Measurements from ENCODE around the gene E2F3. TPM values are rescaled to one million over a fixed set of nuclear protein-coding genes. Genes with fewer than 3 reads are reported as not detected.

Gene E2F3
- total RNA-seq, 1 donor from 2014 or later, result 3.1 TPM

GRCh38 chr6:20427856-20428255, 26.2 kb downstream of the E2F3 start:
- Histone ChIP-seq H3K9me3 (ENCODE audit: control insufficient read depth in 3 of 3, low read length in 3 of 3) (no peaks in the 10 kb centered on the region), H3K27ac (ENCODE audit: low read depth, low read length) (no peak overlapping the region), H3K27me3 (ENCODE audit: control insufficient read depth in 3 of 3, insufficient read depth in 3 of 3, low read length in 3 of 3) (no peaks in the 10 kb centered on the region), H3K4me3 (ENCODE audit: low read length in 3 of 3) (no peak overlapping the region), H3K9ac (ENCODE audit: low read depth in 1 of 3, low read length in 3 of 3) (no peak overlapping the region), H3K36me3 (ENCODE audit: control insufficient read depth in 3 of 3, insufficient read depth in 3 of 3, low read length in 3 of 3) (peaks cover 0 to 3% (median 3%) of the 10 kb centered on the region in 3 donors), H3K4me1 (ENCODE audit: control insufficient read depth in 3 of 3, insufficient read depth in 3 of 3, low read length in 3 of 3) (peaks cover 6 to 25% (median 20%) of the 10 kb centered on the region in 3 donors)

- no peak overlapping the region for H3K4me3 ChIP-seq (ENCODE audit: low read length in 3 of 3)
- no peaks in the 10 kb centered on the region for H3K9me3 ChIP-seq (ENCODE audit: control insufficient read depth in 3 of 3, low read length in 3 of 3)
- H3K4me1 ChIP-seq (ENCODE audit: control insufficient read depth in 3 of 3, insufficient read depth in 3 of 3, low read length in 3 of 3), result peaks cover 6 to 13% (median 11%) of the 10 kb centered on the region in 3 donors
- H3K27ac ChIP-seq (ENCODE audit: low read depth, low read length), result no peak overlapping the region
- H3K36me3 ChIP-seq (ENCODE audit: control insufficient read depth in 3 of 3, insufficient read depth in 3 of 3, low read length in 3 of 3), result peaks cover 0 to 6% (median 3%) of the 10 kb centered on the region in 3 donors
- no peaks in the 10 kb centered on the region for H3K27me3 ChIP-seq (ENCODE audit: control insufficient read depth in 3 of 3, insufficient read depth in 3 of 3, low read length in 3 of 3)
- no peak overlapping the region for H3K9ac ChIP-seq (ENCODE audit: low read depth in 1 of 3, low read length in 3 of 3)
These were observed 31.0 kb downstream of the E2F3 start for GRCh38 chr6:20432692-20433091.

GRCh38 chr6:20433321-20433720, 31.6 kb downstream of the E2F3 start:
- H3K27ac ChIP-seq (ENCODE audit: low read depth, low read length), result no peak overlapping the region
- H3K36me3 ChIP-seq (ENCODE audit: control insufficient read depth in 3 of 3, insufficient read depth in 3 of 3, low read length in 3 of 3), result peaks cover 0 to 6% (median 3%) of the 10 kb centered on the region in 3 donors
- no peaks in the 10 kb centered on the region for H3K27me3 ChIP-seq (ENCODE audit: control insufficient read depth in 3 of 3, insufficient read depth in 3 of 3, low read length in 3 of 3)
- H3K9ac ChIP-seq (ENCODE audit: low read depth in 1 of 3, low read length in 3 of 3), result no peak overlapping the region
- H3K4me1 ChIP-seq (ENCODE audit: control insufficient read depth in 3 of 3, insufficient read depth in 3 of 3, low read length in 3 of 3), result peaks cover 6 to 11% (median 9%) of the 10 kb centered on the region in 3 donors
- no peaks in the 10 kb centered on the region for H3K9me3 ChIP-seq (ENCODE audit: control insufficient read depth in 3 of 3, low read length in 3 of 3)
- H3K4me3 ChIP-seq (ENCODE audit: low read length in 3 of 3), result no peak overlapping the region

GRCh38 chr6:20433929-20434328, 32.2 kb downstream of the E2F3 start:
- no peak overlapping the region for H3K9ac ChIP-seq (ENCODE audit: low read depth in 1 of 3, low read length in 3 of 3)
- peaks cover 6 to 8% (median 7%) of the 10 kb centered on the region in 3 donors for H3K4me1 ChIP-seq (ENCODE audit: control insufficient read depth in 3 of 3, insufficient read depth in 3 of 3, low read length in 3 of 3)
- H3K27ac ChIP-seq (ENCODE audit: low read depth, low read length), result no peak overlapping the region
- H3K27me3 ChIP-seq (ENCODE audit: control insufficient read depth in 3 of 3, insufficient read depth in 3 of 3, low read length in 3 of 3), result no peaks in the 10 kb centered on the region
- H3K4me3 ChIP-seq (ENCODE audit: low read length in 3 of 3), result no peak overlapping the region
- no peaks in the 10 kb centered on the region for H3K9me3 ChIP-seq (ENCODE audit: control insufficient read depth in 3 of 3, low read length in 3 of 3)
- H3K36me3 ChIP-seq (ENCODE audit: control insufficient read depth in 3 of 3, insufficient read depth in 3 of 3, low read length in 3 of 3), result peaks cover 0 to 6% (median 3%) of the 10 kb centered on the region in 3 donors

- peaks cover 5 to 8% (median 7%) of the 10 kb centered on the region in 3 donors for H3K4me1 ChIP-seq (ENCODE audit: control insufficient read depth in 3 of 3, insufficient read depth in 3 of 3, low read length in 3 of 3)
- no peak overlapping the region for H3K27ac ChIP-seq (ENCODE audit: low read depth, low read length)
- H3K9ac ChIP-seq (ENCODE audit: low read depth in 1 of 3, low read length in 3 of 3), result no peak overlapping the region
- H3K4me3 ChIP-seq (ENCODE audit: low read length in 3 of 3), result no peak overlapping the region
- H3K27me3 ChIP-seq (ENCODE audit: control insufficient read depth in 3 of 3, insufficient read depth in 3 of 3, low read length in 3 of 3), result no peaks in the 10 kb centered on the region
- peaks cover 0 to 6% (median 3%) of the 10 kb centered on the region in 3 donors for H3K36me3 ChIP-seq (ENCODE audit: control insufficient read depth in 3 of 3, insufficient read depth in 3 of 3, low read length in 3 of 3)
- H3K9me3 ChIP-seq (ENCODE audit: control insufficient read depth in 3 of 3, low read length in 3 of 3), result no peaks in the 10 kb centered on the region
These were observed 33.1 kb downstream of the E2F3 start for GRCh38 chr6:20434766-20435165.

GRCh38 chr6:20436719-20437118, 35.0 kb downstream of the E2F3 start:
- H3K9me3 ChIP-seq (ENCODE audit: control insufficient read depth in 3 of 3, low read length in 3 of 3), result no peaks in the 10 kb centered on the region
- no peak overlapping the region for H3K27ac ChIP-seq (ENCODE audit: low read depth, low read length)
- H3K4me3 ChIP-seq (ENCODE audit: low read length in 3 of 3), result no peak overlapping the region
- no peaks in the 10 kb centered on the region for H3K27me3 ChIP-seq (ENCODE audit: control insufficient read depth in 3 of 3, insufficient read depth in 3 of 3, low read length in 3 of 3)
- H3K36me3 ChIP-seq (ENCODE audit: control insufficient read depth in 3 of 3, insufficient read depth in 3 of 3, low read length in 3 of 3), result peaks cover 0 to 2% (median 0%) of the 10 kb centered on the region in 3 donors
- H3K9ac ChIP-seq (ENCODE audit: low read depth in 1 of 3, low read length in 3 of 3), result no peak overlapping the region
- H3K4me1 ChIP-seq (ENCODE audit: control insufficient read depth in 3 of 3, insufficient read depth in 3 of 3, low read length in 3 of 3), result peaks cover 5 to 8% (median 7%) of the 10 kb centered on the region in 3 donors

GRCh38 chr6:20437639-20438038, 36.0 kb downstream of the E2F3 start:
- H3K9me3 ChIP-seq (ENCODE audit: control insufficient read depth in 3 of 3, low read length in 3 of 3), result no peaks in the 10 kb centered on the region
- H3K4me1 ChIP-seq (ENCODE audit: control insufficient read depth in 3 of 3, insufficient read depth in 3 of 3, low read length in 3 of 3), result peaks cover 7 to 12% (median 9%) of the 10 kb centered on the region in 3 donors
- no peak overlapping the region for H3K27ac ChIP-seq (ENCODE audit: low read depth, low read length)
- no peak overlapping the region for H3K9ac ChIP-seq (ENCODE audit: low read depth in 1 of 3, low read length in 3 of 3)
- H3K36me3 ChIP-seq (ENCODE audit: control insufficient read depth in 3 of 3, insufficient read depth in 3 of 3, low read length in 3 of 3), result peaks cover 0 to 2% (median 0%) of the 10 kb centered on the region in 3 donors
- H3K4me3 ChIP-seq (ENCODE audit: low read length in 3 of 3), result no peak overlapping the region
- no peaks in the 10 kb centered on the region for H3K27me3 ChIP-seq (ENCODE audit: control insufficient read depth in 3 of 3, insufficient read depth in 3 of 3, low read length in 3 of 3)

- H3K27ac ChIP-seq (ENCODE audit: low read depth, low read length), result no peak overlapping the region
- H3K9ac ChIP-seq (ENCODE audit: low read depth in 1 of 3, low read length in 3 of 3), result no peak overlapping the region
- peak overlapping the region in 1 of 3 donors; percentile 16 for H3K4me3 ChIP-seq (ENCODE audit: low read length in 3 of 3)
- peaks cover 0 to 2% (median 0%) of the 10 kb centered on the region in 3 donors for H3K36me3 ChIP-seq (ENCODE audit: control insufficient read depth in 3 of 3, insufficient read depth in 3 of 3, low read length in 3 of 3)
- H3K9me3 ChIP-seq (ENCODE audit: control insufficient read depth in 3 of 3, low read length in 3 of 3), result no peaks in the 10 kb centered on the region
- peaks cover 4 to 9% (median 7%) of the 10 kb centered on the region in 3 donors for H3K4me1 ChIP-seq (ENCODE audit: control insufficient read depth in 3 of 3, insufficient read depth in 3 of 3, low read length in 3 of 3)
- no peaks in the 10 kb centered on the region for H3K27me3 ChIP-seq (ENCODE audit: control insufficient read depth in 3 of 3, insufficient read depth in 3 of 3, low read length in 3 of 3)
These were observed 36.9 kb downstream of the E2F3 start for GRCh38 chr6:20438462-20439070.

- Histone ChIP-seq H3K36me3 (ENCODE audit: control insufficient read depth in 3 of 3, insufficient read depth in 3 of 3, low read length in 3 of 3) (peaks cover 0 to 2% (median 0%) of the 10 kb centered on the region in 3 donors), H3K27ac (ENCODE audit: low read depth, low read length) (no peak overlapping the region), H3K9ac (ENCODE audit: low read depth in 1 of 3, low read length in 3 of 3) (no peak overlapping the region), H3K27me3 (ENCODE audit: control insufficient read depth in 3 of 3, insufficient read depth in 3 of 3, low read length in 3 of 3) (no peaks in the 10 kb centered on the region), H3K4me1 (ENCODE audit: control insufficient read depth in 3 of 3, insufficient read depth in 3 of 3, low read length in 3 of 3) (peaks cover 4 to 8% (median 4%) of the 10 kb centered on the region in 3 donors), H3K4me3 (ENCODE audit: low read length in 3 of 3) (no peak overlapping the region), H3K9me3 (ENCODE audit: control insufficient read depth in 3 of 3, low read length in 3 of 3) (no peaks in the 10 kb centered on the region)
These were observed 37.9 kb downstream of the E2F3 start for GRCh38 chr6:20439558-20439957.

GRCh38 chr6:20440296-20440695, 38.6 kb downstream of the E2F3 start:
- no peaks in the 10 kb centered on the region for H3K36me3 ChIP-seq (ENCODE audit: control insufficient read depth in 3 of 3, insufficient read depth in 3 of 3, low read length in 3 of 3)
- H3K9me3 ChIP-seq (ENCODE audit: control insufficient read depth in 3 of 3, low read length in 3 of 3), result no peaks in the 10 kb centered on the region
- H3K27ac ChIP-seq (ENCODE audit: low read depth, low read length), result no peak overlapping the region
- H3K27me3 ChIP-seq (ENCODE audit: control insufficient read depth in 3 of 3, insufficient read depth in 3 of 3, low read length in 3 of 3), result no peaks in the 10 kb centered on the region
- peaks cover 4 to 6% (median 4%) of the 10 kb centered on the region in 3 donors for H3K4me1 ChIP-seq (ENCODE audit: control insufficient read depth in 3 of 3, insufficient read depth in 3 of 3, low read length in 3 of 3)
- no peak overlapping the region for H3K4me3 ChIP-seq (ENCODE audit: low read length in 3 of 3)
- H3K9ac ChIP-seq (ENCODE audit: low read depth in 1 of 3, low read length in 3 of 3), result no peak overlapping the region

Data from skeletal muscle tissue (tissue), 4 donors.